H9 (cell line): ENCODE results near the gene DKK3. TPM values are rescaled to one million over a fixed set of nuclear protein-coding genes. Genes with fewer than 3 reads are reported as not detected.

ENCODE experiments used
- DNase-seq: peaks from one replicate; pipeline ENCODE4 v3.0.0-alpha.2; 2017
- H2AFZ ChIP-seq: one replicate; pipeline ENCODE4 v1.6.1; 2013; ENCODE audit warnings: mild to moderate bottlenecking, low read length, control low read depth, moderate library complexity
- H2AK5ac ChIP-seq: 2 replicates; pipeline ENCODE4 v1.6.1; 2013; ENCODE audit warnings: low read length, control low read depth, mixed read lengths; ENCODE audit not compliant: insufficient read length
- H2BK120ac ChIP-seq: one replicate; pipeline ENCODE4 v1.6.1; 2013; ENCODE audit warnings: low read depth, mild to moderate bottlenecking, low read length, control low read depth, inconsistent platforms; ENCODE audit not compliant: poor library complexity, severe bottlenecking
- H2BK12ac ChIP-seq: 2 replicates; pipeline ENCODE4 v1.6.1; 2013; ENCODE audit warnings: low read length, control low read depth, mixed read lengths, low read depth; ENCODE audit not compliant: insufficient read length
- H2BK15ac ChIP-seq: 2 replicates; pipeline ENCODE4 v1.6.1; 2013; ENCODE audit warnings: low read depth, low read length, control low read depth
- H2BK20ac ChIP-seq: one replicate; pipeline ENCODE4 v1.6.1; 2013; ENCODE audit warnings: low read depth, mild to moderate bottlenecking, low read length, control low read depth, inconsistent platforms; ENCODE audit not compliant: poor library complexity, severe bottlenecking
- H2BK5ac ChIP-seq: 2 replicates; pipeline ENCODE4 v1.6.1; 2013; ENCODE audit warnings: low read length, control low read depth, mixed read lengths; ENCODE audit not compliant: insufficient read length
- H3K14ac ChIP-seq: 2 replicates; pipeline ENCODE4 v1.6.1; 2013; ENCODE audit warnings: low read length, control low read depth; ENCODE audit not compliant: insufficient read depth
- H3K18ac ChIP-seq: 2 replicates; pipeline ENCODE4 v1.6.1; 2013; ENCODE audit warnings: low read depth, mild to moderate bottlenecking, mixed read lengths, low read length, control low read depth; ENCODE audit not compliant: insufficient read length
- H3K23ac ChIP-seq: 2 replicates; pipeline ENCODE4 v1.6.1; 2013; ENCODE audit warnings: low read length, control low read depth, mixed read lengths, low read depth; ENCODE audit not compliant: insufficient read length
- H3K23me2 ChIP-seq: 2 replicates; pipeline ENCODE4 v1.6.1; 2013; ENCODE audit warnings: low read depth, mild to moderate bottlenecking, mixed read lengths, low read length, control low read depth; ENCODE audit not compliant: insufficient read length, poor library complexity, severe bottlenecking
- H3K27ac ChIP-seq: 2 replicates; pipeline ENCODE4 v1.5.1; 2013; ENCODE audit warnings: low read length, control low read depth, mixed read lengths, low read depth; ENCODE audit not compliant: insufficient read length
- H3K27me3 ChIP-seq: 2 replicates; pipeline ENCODE4 v1.6.1; 2013; ENCODE audit warnings: low read length, control low read depth, inconsistent platforms; ENCODE audit not compliant: insufficient read depth
- H3K4ac ChIP-seq: 2 replicates; pipeline ENCODE4 v1.6.1; 2013; ENCODE audit warnings: low read depth, mild to moderate bottlenecking, control low read depth, inconsistent platforms, low read length, moderate library complexity
- H3K4me1 ChIP-seq: 2 replicates; pipeline ENCODE4 v1.6.1; 2013; ENCODE audit warnings: low read length, control low read depth, inconsistent platforms; ENCODE audit not compliant: insufficient read depth
- H3K4me2 ChIP-seq: 2 replicates; pipeline ENCODE4 v1.6.1; 2013; ENCODE audit warnings: low read length, control low read depth, mixed read lengths; ENCODE audit not compliant: insufficient read length, insufficient read depth
- H3K56ac ChIP-seq: 2 replicates; pipeline ENCODE4 v1.6.1; 2013; ENCODE audit warnings: low read depth, mild to moderate bottlenecking, mixed read lengths, low read length, control low read depth; ENCODE audit not compliant: insufficient read length
- H3K79me1 ChIP-seq: 2 replicates; pipeline ENCODE4 v1.6.1; 2013; ENCODE audit warnings: low read depth, mild to moderate bottlenecking, moderate library complexity, low read length, control low read depth, inconsistent platforms; ENCODE audit not compliant: insufficient read depth, poor library complexity, severe bottlenecking
- H3K79me2 ChIP-seq: 2 replicates; pipeline ENCODE4 v1.6.1; 2013; ENCODE audit warnings: low read length, control low read depth, inconsistent platforms; ENCODE audit not compliant: insufficient read depth
- H3K9ac ChIP-seq: 2 replicates; pipeline ENCODE4 v1.6.1; 2013; ENCODE audit warnings: low read length, control low read depth, mixed read lengths; ENCODE audit not compliant: insufficient read length; ENCODE audit errors: extremely low read depth
- H3K9me3 ChIP-seq: one replicate; pipeline ENCODE4 v1.6.1; 2013; ENCODE audit warnings: low read depth, low read length, inconsistent platforms; ENCODE audit not compliant: control insufficient read depth
- H3T11ph ChIP-seq: one replicate; pipeline ENCODE4 v1.6.1; 2013; ENCODE audit warnings: mild to moderate bottlenecking, low read length, control low read depth, inconsistent platforms
- H4K20me1 ChIP-seq: one replicate; pipeline ENCODE4 v1.6.1; 2013; ENCODE audit not compliant: control insufficient read depth, insufficient read length, insufficient read depth
- H4K5ac ChIP-seq: 2 replicates; pipeline ENCODE4 v1.6.1; 2013; ENCODE audit warnings: low read depth, mild to moderate bottlenecking, mixed read lengths, low read length, control low read depth; ENCODE audit not compliant: insufficient read length
- H4K8ac ChIP-seq: replicated peaks from 2 replicates; pipeline ENCODE4 v1.6.1; 2013; ENCODE audit warnings: low read length, control low read depth, mixed read lengths, low read depth; ENCODE audit not compliant: insufficient read length
- H4K91ac ChIP-seq: 2 replicates; pipeline ENCODE4 v1.6.1; 2013; ENCODE audit warnings: low read depth, mild to moderate bottlenecking, moderate library complexity, mixed read lengths, low read length, control low read depth; ENCODE audit not compliant: insufficient read length
- H3K27ac Mint-ChIP-seq, 3 experiments: 2 replicates in 2 of 3; 3 replicates in 1 of 3; pipeline ENCODE4 v1.8.0; 2020 to 2021; ENCODE audit warnings: mixed read lengths in 3 of 3, mild to moderate bottlenecking in 1 of 3, moderate library complexity in 1 of 3
- H3K27me3 Mint-ChIP-seq: 2 replicates; pipeline ENCODE4 v1.8.0; 2021; ENCODE audit warnings: low read depth, mild to moderate bottlenecking, moderate library complexity, mixed read lengths
- H3K36me3 Mint-ChIP-seq, 3 experiments: 2 replicates in 2 of 3; 3 replicates in 1 of 3; pipeline ENCODE4 v1.8.0; 2020 to 2021; ENCODE audit warnings: low read depth in 3 of 3, mixed read lengths in 3 of 3; ENCODE audit not compliant: insufficient read depth in 1 of 3
- H3K4me1 Mint-ChIP-seq, 2 experiments: 2 replicates each; pipeline ENCODE4 v1.8.0; 2020; ENCODE audit warnings: mixed read lengths in 2 of 2
- H3K4me3 Mint-ChIP-seq, 2 experiments: 2 replicates in 1 of 2; 3 replicates in 1 of 2; pipeline ENCODE4 v1.8.0; 2020 to 2021; ENCODE audit warnings: mild to moderate bottlenecking in 2 of 2, mixed read lengths in 2 of 2, moderate library complexity in 1 of 2
- H3K9me3 Mint-ChIP-seq, 2 experiments: 2 replicates in 1 of 2; 3 replicates in 1 of 2; pipeline ENCODE4 v1.8.0; 2020; ENCODE audit warnings: mild to moderate bottlenecking in 2 of 2, mixed read lengths in 2 of 2, moderate library complexity in 1 of 2
- WGBS: extraction: QIAGEN DNeasy Blood & Tissue Kit; methylation state at CpG from one replicate; pipeline ENCODE4 v1.1.7; 2013; ENCODE audit warnings: missing lambda C conversion rate, low lambda C conversion rate, mixed read lengths; ENCODE audit not compliant: insufficient read length; ENCODE audit errors: extremely low coverage; 5-methylcytosine and 5-hydroxymethylcytosine counted together
- total RNA-seq: library from RNA; stranded (reverse); gene quantifications from 2 replicates; pipeline ENCODE4 v1.2.1, GENCODE V29; 2021
- TF ChIP-seq, protein P1 (sequence below): fragments of 200-600 bp; sonication (generic); conservative IDR thresholded peaks from 3 replicates; pipeline ENCODE4 v1.8.0; 2021; ENCODE audit warnings: antibody characterized with exemption, mild to moderate bottlenecking

Gene DKK3
- total RNA-seq, 1 experiment from 2014 or later: 17.1 TPM

DNA sequence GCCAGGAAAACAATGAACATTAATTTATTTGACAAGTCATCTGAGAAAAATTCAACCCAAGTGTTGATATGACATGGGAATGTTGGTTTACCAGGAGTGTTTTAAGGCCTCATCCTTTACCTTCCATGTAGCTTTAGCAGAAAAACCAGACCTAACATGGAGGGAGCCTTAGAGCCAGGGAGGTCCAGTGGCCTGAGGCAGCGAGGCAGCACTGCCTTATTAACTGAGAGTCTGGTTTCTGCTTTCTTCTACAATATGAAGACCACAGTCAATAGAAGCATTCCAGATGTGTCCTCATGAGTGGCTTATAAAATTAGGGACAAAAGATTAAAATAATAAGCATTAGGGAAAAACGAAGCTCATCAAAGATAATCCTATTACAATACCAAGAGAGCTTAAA lies 61.5 kb downstream of the DKK3 start:
- no peak overlapping the region for H4K91ac ChIP-seq
- no peak overlapping the region for H2AK5ac ChIP-seq
- no peaks in the 10 kb centered on the region for H3K9me3 ChIP-seq
- no peaks in the 10 kb centered on the region for H3K23me2 ChIP-seq
- no peak overlapping the region for H3K9ac ChIP-seq
- H3K23ac ChIP-seq: no peak overlapping the region
- H3K56ac ChIP-seq: no peak overlapping the region
- no peaks in the 10 kb centered on the region for H3K27me3 Mint-ChIP-seq
- H4K20me1 ChIP-seq: no peaks in the 10 kb centered on the region
- H3K18ac ChIP-seq: no peak overlapping the region
- no peak overlapping the region for H3T11ph ChIP-seq
- H4K8ac ChIP-seq: no peak overlapping the region
- H2BK120ac ChIP-seq: no peak overlapping the region
- no peak overlapping the region for H3K4me2 ChIP-seq
- no peaks in the 10 kb centered on the region for H3K9me3 Mint-ChIP-seq
- H2AFZ ChIP-seq: no peak overlapping the region
- no peaks in the 10 kb centered on the region for H3K79me2 ChIP-seq
- no peaks in the 10 kb centered on the region for H3K4me1 Mint-ChIP-seq
- H3K4me3 Mint-ChIP-seq: no peak overlapping the region
- DNase-seq: no peak
- no peak overlapping the region for H2BK15ac ChIP-seq
- H3K27ac Mint-ChIP-seq: no peak overlapping the region
- no peak overlapping the region for H2BK12ac ChIP-seq
- H2BK20ac ChIP-seq: no peak overlapping the region
- no peak overlapping the region for H3K14ac ChIP-seq
- TF ChIP-seq, protein P1, sequence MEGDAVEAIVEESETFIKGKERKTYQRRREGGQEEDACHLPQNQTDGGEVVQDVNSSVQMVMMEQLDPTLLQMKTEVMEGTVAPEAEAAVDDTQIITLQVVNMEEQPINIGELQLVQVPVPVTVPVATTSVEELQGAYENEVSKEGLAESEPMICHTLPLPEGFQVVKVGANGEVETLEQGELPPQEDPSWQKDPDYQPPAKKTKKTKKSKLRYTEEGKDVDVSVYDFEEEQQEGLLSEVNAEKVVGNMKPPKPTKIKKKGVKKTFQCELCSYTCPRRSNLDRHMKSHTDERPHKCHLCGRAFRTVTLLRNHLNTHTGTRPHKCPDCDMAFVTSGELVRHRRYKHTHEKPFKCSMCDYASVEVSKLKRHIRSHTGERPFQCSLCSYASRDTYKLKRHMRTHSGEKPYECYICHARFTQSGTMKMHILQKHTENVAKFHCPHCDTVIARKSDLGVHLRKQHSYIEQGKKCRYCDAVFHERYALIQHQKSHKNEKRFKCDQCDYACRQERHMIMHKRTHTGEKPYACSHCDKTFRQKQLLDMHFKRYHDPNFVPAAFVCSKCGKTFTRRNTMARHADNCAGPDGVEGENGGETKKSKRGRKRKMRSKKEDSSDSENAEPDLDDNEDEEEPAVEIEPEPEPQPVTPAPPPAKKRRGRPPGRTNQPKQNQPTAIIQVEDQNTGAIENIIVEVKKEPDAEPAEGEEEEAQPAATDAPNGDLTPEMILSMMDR: no peak
- H3K27ac ChIP-seq: no peak overlapping the region
- WGBS: no CpG with 5 or more reads among the region's 2 CpGs
- H3K36me3 Mint-ChIP-seq: peaks cover 0 to 18% (median 11%) of the 10 kb centered on the region in 3 experiments; a peak in 6 of 7 replicates
- H3K4me1 ChIP-seq: no peaks in the 10 kb centered on the region
- H3K27me3 ChIP-seq: no peaks in the 10 kb centered on the region
- H3K79me1 ChIP-seq: no peaks in the 10 kb centered on the region
- no peak overlapping the region for H3K4ac ChIP-seq
- no peak overlapping the region for H4K5ac ChIP-seq
- no peak overlapping the region for H2BK5ac ChIP-seq
